ENCODE data around the gene NUP153.

GRCh38 chr6:17705428-17705777, 1.3 kb downstream of the NUP153 start:
- TF ChIP-seq EP300 (IDR thresholded peaks at IDR 0.05) (no peak), POLR2A (IDR thresholded peaks at IDR 0.05) (no peak), CTCF (IDR thresholded peaks at IDR 0.05) (no peak)

Data from tibial nerve (tissue), 4 donors.